Measurements from ENCODE around the gene KRT81.
"Not testable (repeated sequence)": the region's sequence is repeated elsewhere in the genome, so short reads cannot be mapped to it uniquely, and the experiment has no call there.

Gene KRT81

DNA sequence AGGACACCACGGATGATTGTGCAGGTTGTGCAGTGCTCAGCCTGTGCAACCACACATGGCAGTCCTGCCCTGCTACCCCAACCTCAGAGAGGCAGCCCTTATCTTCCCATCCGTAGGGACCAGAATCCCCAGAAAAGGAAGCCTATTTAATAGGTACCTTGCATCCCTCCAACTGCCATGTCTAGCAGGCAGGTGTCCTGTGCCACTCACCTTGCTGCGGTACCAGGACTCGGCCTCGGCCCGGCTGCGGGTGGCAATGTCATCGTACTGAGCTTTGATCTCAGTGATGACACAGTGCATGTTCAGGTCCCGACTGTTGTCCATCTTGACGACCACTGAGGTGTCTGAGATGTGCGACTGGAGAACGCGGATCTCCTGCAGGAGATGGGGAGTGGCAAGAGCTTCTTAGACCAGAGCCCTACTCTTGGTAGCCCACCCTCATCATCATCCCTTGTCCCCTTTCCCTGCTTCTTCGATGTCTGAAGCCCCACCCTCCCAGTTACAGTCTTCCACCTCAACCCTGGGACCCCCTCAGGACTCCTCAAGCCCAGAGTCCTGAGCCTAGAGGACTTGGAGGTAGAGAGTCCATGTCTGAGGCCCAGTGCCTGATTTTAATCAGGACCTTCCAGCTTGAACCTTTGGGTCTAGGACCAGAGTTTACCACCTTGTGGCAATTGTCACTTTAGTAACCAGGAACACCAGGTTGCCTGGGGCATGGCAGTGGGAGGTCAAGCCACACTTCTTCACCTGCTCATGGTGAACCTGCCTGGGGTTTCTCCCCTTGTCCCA lies 37.7 kb downstream of the KRT81 start:
- DNase-seq (ENCODE audit: low spot score), result no peak

DNA sequence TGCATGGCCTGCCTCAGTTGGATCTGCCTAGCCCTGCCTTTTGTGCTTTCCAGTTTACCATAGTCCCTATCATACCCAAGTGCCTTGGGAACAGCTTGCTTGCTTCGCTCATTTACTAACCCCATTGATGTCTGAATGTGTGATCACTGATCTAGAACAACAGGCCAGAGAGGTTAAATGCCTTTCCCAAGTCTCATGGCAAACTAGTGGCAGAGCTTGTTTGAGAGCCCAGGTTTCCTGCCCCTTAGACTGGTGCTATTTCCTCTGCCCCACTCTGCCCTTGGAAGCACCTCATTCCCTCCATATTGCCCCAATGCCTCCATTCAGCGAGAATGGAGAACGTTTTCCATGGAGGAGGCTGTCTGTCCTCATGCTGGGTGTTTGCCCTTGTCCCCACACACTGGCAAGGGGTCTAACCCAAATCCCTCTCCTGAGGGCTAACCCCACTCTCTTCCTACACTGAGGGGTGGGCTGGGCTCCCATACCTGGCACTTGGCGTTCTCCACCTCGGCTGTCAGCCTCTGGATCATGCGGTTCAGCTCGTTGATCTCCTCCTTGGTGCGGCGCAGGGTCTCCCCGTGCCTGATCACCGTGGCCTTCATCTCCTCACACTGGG lies 38.5 kb downstream of the KRT81 start:
- no peak for DNase-seq (ENCODE audit: low spot score)

DNA sequence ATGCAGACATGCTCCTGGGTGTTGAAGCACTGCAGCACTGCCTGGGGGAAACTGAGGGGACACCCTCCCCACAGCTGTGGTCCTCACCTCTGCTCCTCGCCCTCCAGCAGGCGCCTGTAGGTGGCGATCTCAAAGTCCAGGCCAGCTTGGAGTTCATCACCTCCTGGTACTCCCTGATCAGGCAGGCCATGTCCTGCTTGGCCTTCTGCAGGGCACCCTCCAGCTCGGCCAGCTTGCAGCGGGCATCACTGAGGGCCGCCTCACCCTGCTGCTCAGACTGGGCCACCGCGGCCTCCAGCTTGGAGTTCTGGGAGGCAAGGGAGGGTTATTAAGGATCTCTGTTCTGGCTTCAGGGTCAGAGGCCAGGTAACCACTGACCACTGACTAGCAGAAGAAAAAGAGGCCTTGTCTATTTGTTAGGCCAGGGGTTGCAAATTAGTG lies 39.1 kb downstream of the KRT81 start:
- not testable (repeated sequence) for DNase-seq (ENCODE audit: low spot score)

DNA sequence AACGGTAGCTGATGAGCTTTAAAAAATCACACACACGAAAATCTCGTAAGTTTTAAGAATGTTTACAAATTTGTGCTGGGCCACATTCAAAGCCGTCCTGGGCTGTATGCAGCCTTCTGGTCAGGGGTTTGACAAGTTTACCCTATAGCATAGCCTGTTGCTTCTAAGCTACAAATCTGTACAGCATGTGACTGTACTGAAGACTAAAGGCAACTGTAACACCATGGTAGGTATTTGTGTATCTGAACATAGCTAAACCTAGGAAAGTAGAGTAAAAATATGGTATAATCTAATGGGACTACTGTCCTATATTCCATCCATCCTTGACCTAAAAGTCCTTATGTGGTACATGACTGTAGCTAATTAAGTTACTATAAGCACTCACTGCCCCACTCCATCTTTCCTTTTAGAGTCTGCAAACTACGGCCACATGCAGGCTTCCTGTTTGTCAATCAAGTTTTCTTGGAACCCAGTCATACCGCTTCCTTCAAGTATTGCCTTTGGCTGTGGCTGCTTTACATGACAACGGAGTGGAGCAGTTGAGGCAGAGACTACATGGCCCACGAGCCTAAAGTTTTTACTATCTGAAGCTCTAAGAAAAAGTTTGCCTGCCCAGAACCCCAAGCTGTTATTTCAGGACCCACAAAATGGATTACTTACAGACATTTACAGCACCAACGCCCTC lies 39.8 kb downstream of the KRT81 start:
- DNase-seq (ENCODE audit: low spot score), result no peak

GRCh38 chr12:52250048-52250990 lies 41.0 kb downstream of the KRT81 start:
- DNase-seq (ENCODE audit: low spot score), result no peak

GRCh38 chr12:52249511-52250047 lies 41.8 kb downstream of the KRT81 start:
- no peak for DNase-seq (ENCODE audit: low spot score)

GRCh38 chr12:52248541-52249461 lies 42.5 kb downstream of the KRT81 start:
- DNase-seq (ENCODE audit: low spot score), result no peak

GRCh38 chr12:52247622-52248540 lies 43.5 kb downstream of the KRT81 start:
- DNase-seq (ENCODE audit: low spot score), result no peak

DNA sequence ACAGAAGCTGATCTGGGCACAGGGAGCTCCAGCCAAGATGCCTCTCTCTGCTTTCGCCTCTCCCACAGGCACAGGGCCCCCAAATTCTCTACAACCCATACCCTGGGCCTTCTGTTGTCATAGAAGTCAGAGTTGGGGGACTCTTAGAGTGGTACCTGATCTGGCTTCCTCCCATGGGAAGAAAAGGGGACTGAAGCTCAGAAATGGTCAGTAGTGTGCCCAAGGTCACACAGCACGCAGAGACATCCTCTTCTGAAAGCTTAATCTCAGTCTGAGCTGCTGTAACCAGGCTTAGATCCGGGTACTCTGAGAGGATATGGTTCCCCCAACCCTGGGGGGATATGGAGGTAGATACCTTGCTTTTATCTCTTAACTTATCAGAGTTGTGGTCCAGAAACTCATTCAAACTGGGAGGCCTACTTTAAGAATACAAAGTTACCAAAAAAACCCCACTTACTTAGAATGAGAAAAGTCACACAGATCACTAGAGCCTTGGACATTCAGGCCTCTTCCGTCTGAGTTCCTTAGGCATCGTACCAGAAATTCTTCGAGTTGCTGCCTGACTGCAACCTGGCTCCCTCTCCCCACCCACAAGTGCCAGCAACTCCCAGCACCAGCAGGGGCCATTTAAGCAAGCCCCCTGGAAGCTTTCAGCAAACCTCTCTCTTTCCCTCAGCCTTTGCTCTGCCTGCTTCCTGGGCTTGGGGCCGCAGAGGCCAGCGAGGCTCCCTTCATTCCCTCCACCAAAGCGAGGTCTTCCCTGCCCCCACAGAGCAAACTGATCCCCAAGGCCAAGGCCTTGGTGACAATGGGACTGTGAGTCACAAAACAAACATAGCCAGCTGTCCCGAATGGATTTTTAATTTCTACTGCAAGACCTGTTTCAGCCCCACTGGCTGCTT lies 44.4 kb downstream of the KRT81 start:
- DNase-seq (ENCODE audit: low spot score), result no peak

DNA sequence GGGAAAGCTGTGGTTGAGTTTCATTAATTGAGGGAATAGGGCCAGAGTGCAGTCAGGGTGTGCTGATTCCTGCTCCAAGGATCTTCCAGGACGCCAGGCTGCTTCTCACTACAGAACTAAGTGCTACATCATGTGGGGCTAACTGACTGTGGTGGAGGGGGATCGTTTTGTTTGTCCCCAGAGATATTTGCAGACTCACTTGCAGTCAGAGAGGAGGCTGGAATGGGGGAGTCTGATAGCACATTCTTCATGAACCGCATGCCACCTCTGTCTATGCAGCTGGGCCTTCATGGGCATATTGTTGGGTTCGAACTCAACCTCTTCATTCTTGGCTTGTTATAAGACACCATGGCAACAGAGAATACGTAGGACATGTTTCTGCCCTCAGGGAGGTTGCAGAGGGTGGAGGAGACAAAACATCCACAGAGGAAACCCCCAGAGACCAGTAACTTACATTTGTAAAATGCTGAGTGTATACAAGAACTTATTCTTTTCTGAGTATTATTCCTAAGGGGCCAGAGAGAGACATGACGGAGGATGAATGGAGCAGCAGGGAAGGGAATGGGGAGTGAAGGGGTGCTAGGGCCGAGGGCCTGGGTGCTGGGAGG lies 45.3 kb downstream of the KRT81 start:
- DNase-seq (ENCODE audit: low spot score), result no peak

DNA sequence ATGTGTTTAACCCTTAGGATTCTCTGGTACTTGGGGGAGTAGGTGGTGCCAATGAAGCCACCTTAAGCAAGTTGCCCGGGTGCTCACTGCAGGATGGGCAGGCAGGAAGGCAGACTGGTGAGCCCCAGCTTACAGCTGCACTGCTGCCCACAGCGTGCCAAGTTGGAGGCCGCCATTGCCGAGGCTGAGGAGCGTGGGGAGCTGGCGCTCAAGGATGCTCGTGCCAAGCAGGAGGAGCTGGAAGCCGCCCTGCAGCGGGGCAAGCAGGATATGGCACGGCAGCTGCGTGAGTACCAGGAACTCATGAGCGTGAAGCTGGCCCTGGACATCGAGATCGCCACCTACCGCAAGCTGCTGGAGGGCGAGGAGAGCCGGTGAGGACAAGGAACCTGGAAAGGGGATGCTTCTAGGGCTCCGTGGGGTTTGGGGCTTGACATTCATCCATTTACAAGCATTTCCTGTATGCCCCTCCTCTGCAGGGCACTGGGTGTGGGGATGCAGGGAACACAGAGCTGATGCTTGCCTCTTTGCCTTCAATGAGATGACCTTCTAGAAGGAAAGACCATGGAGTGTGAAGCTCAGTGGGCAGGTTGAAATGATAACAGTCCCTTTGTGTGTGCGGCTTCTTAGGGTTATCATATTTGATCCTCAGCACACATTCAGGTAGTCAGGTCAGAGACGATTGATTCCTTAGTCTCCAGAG lies 45.9 kb downstream of the KRT81 start:
- DNase-seq (ENCODE audit: low spot score), result no peak

GRCh38 chr12:52244615-52244994 lies 46.7 kb downstream of the KRT81 start:
- DNase-seq (ENCODE audit: low spot score), result no peak

GRCh38 chr12:52243856-52244614 lies 47.3 kb downstream of the KRT81 start:
- peak; percentile 45 for DNase-seq (ENCODE audit: low spot score)

DNA sequence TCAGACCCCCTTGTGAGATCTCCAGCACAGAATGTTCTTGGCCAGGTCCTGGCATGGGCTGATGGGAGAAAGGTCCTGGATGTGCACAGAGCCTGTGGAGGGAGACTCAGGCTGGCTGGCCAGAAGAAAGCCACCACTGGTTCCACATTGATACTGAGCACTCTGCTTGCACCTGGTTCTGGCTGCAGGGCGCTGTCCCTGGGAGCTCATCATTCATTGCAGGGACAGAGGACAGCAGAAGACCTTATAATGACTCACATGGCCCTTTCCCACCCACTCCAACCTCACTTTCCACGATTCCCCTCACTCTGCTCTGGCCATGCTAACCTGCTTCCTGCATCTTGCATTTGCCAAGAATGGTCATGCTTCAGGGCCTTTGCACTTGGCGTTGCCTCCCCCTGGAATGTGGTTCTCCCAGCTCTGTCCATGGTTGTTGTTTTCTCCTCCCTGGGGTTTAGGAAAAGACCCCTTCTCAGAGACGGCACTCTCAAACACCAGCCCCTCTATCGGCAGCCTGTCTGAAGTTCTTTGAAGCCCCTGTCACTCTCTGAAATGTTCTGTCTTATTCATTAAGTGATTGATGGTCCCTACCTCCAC lies 48.0 kb downstream of the KRT81 start:
- DNase-seq (ENCODE audit: low spot score), result no peak

DNA sequence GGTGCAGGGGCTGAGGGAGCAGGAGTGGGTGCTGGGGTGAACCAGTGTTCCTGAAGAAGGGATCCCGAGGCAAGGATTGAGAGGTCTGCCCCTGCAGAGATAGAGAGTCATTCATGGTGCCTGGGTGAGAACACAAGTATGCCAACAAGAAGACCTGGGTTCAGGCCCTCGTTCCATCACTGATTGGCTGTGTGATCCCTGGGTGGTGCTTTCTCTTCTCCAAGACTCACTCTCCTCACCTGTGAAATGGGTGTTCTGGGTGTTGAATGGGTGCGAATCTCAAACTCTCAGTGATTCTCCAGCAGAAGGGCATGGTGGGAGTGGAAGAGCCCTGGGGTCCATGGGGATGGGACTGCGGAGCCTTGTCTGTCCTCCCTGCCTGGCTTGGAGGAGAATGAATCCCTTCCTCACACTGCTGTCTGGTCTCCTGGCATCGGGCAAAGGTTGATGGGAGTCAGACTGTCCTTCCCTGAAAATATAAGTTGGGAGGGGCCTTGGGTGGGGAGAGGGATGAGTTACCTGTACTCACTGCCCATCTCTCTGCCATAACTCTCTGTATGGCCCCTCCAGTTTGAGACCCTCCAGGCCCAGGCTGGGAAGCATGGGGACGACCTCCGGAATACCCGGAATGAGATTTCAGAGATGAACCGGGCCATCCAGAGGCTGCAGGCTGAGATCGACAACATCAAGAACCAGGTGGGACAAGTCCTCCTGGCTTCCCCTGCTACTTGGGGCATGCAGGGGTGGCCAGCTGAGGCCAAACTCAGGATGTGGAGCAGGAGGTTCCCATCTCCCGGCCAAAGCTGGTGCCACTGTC lies 48.7 kb downstream of the KRT81 start:
- DNase-seq (ENCODE audit: low spot score), result no peak

Measured in RKO (cell line).